ENCODE measurements around the gene ZFYVE1. TPM values are rescaled to one million over a fixed set of nuclear protein-coding genes. Genes with fewer than 3 reads are reported as not detected.

ZFYVE1 gene
- total RNA-seq, 4 donors from 2014 or later = 18.3 to 31.6 (median 27.7) TPM

DNA sequence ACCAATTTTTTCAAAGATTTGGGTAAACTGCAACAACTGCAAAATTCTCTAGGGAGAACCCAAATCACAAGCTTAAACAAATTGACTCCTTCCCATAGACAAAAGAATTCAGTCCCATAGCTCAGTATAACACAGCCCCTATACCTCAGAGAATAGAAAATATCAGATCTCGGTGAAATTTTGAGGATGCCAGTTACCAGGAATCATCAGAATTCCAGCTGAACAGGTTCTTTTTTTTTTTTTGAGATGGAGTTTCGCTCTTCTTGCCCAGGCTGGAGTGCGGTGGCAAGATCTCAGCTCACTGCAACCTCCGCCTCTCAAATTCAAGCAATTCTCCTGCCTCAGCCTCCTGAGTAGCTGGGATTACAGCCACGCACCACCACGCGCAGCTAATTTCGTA is 36.7 kb downstream of the ZFYVE1 start:
- TF ChIP-seq, protein P1, sequence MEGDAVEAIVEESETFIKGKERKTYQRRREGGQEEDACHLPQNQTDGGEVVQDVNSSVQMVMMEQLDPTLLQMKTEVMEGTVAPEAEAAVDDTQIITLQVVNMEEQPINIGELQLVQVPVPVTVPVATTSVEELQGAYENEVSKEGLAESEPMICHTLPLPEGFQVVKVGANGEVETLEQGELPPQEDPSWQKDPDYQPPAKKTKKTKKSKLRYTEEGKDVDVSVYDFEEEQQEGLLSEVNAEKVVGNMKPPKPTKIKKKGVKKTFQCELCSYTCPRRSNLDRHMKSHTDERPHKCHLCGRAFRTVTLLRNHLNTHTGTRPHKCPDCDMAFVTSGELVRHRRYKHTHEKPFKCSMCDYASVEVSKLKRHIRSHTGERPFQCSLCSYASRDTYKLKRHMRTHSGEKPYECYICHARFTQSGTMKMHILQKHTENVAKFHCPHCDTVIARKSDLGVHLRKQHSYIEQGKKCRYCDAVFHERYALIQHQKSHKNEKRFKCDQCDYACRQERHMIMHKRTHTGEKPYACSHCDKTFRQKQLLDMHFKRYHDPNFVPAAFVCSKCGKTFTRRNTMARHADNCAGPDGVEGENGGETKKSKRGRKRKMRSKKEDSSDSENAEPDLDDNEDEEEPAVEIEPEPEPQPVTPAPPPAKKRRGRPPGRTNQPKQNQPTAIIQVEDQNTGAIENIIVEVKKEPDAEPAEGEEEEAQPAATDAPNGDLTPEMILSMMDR (IDR thresholded peaks at IDR 0.05; ENCODE audit: low read depth) = no peak

DNA sequence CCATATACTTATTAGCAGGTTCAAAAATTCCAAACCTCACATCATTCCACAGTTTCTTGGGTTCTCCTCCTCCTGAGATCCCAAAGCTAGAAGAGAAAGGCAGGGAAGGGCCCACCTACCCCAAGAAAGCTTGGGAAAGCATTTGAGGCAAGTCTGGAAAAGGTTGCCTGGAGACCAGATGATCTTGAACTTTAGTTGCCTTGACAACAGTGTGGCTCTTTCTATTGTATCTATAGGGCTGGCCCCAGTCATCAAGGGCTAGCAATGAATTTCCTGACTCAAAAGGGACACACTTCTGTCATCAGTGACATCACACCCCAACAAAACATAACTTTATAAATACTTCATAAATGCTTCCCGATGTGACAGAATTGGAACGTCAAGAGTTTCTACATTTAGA is 40.0 kb downstream of the ZFYVE1 start:
- TF ChIP-seq, protein P1 (IDR thresholded peaks at IDR 0.05; ENCODE audit: low read depth) = no peak

- TF ChIP-seq, protein P1 (IDR thresholded peaks at IDR 0.05; ENCODE audit: low read depth) = no peak
Observed at GRCh38 chr14:72986214-72986613, 40.7 kb downstream of the ZFYVE1 start.

DNA sequence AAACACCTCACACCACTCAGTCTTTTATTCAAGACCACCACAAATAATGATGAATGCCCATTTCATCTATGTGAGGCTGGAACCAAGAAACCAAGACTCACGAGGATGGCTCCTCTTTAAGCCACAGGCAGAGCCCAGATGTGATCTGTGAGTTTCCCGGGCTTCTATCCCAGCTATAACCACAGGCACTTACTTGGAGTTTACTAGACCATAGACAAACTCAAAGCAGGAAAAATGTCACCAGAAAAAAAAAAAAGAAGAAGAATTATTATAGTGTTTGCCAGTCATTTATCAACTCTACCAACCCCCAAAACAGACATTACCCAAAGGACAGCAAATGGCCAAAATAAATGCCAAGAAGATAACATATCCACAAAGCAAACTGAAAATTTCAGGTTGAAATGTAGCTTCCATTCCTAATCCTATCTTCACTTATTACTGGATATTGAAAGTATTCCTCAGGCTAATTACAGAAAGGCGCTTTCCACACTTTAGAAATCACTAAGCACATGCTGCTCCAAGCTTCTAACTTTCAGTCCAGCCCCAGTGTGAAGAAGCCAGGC is 44.7 kb downstream of the ZFYVE1 start:
- TF ChIP-seq, protein P1 (IDR thresholded peaks at IDR 0.05; ENCODE audit: low read depth) = no peak

DNA sequence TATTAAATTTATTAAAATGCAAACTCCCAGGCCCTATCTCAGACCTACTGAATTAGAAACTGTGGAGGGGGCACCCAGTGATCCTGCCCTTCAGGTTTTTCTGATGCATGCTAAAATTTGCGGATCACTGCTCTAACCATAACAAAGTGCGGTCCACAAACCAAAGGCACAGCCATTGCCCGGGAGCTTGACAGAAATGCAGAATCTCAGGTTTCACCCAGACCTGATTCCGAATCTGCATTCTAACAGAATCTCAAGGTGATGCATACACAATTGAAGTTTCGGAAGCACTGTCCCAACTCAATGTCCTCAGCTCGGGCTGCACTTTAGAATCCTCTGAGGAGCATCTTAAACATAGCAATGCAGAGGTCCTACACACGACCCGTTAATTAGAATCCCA is 46.0 kb downstream of the ZFYVE1 start:
- TF ChIP-seq, protein P1 (IDR thresholded peaks at IDR 0.05; ENCODE audit: low read depth) = no peak

- TF ChIP-seq, protein P1 (IDR thresholded peaks at IDR 0.05; ENCODE audit: low read depth) = no peak
Observed at GRCh38 chr14:72978856-72979255, 48.0 kb downstream of the ZFYVE1 start.

DNA sequence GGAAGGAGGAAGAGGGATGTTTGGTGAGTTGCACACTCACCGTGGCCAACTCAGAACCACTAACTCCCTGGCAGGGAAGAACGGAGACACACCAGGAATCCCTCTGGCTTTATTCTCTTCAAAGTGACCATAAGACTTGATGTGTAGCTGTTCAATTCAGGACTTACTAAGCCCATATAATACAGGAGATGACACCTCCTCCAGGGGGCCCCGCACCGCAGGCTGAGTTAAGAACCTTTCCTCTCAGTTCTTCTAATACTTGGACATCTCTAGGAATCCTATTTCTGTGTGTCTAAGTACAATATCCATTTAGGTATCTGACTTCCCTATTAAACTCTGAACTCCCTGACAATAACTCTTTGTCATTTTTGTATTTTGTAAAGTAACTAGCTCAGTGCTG is 51.1 kb downstream of the ZFYVE1 start:
- TF ChIP-seq, protein P1 (IDR thresholded peaks at IDR 0.05; ENCODE audit: low read depth) = no peak

All from subcutaneous adipose tissue (tissue), 4 donors.